ENCODE results near the gene FGGY.

FGGY gene

GRCh38 chr1:59671066-59671952 is 374.4 kb downstream of the FGGY start:
- DNase-seq (ENCODE audit: low read depth in 2 of 2, low spot score in 1 of 2) = no peak

DNA sequence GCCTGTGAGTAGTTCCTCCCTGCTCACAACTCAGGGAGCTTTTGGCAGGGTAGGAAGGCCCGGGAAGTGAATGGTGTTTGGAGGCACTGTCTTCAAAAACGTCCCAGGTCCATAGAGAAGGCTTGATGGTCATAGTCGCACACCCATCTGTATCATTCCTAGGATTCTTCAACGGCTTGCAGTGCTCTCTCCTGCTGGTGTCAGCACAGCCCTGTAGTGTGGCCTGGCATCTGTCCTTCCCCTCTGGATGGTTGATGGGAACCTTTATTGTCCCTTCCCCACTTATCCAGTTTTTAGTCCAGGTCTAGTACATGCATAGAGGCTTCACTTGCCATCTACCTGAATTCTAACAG is 375.0 kb downstream of the FGGY start:
- no peak for DNase-seq (ENCODE audit: low read depth in 2 of 2, low spot score in 1 of 2)

GRCh38 chr1:59672851-59673572 is 376.1 kb downstream of the FGGY start:
- no peak for DNase-seq (ENCODE audit: low read depth in 2 of 2, low spot score in 1 of 2)

DNA sequence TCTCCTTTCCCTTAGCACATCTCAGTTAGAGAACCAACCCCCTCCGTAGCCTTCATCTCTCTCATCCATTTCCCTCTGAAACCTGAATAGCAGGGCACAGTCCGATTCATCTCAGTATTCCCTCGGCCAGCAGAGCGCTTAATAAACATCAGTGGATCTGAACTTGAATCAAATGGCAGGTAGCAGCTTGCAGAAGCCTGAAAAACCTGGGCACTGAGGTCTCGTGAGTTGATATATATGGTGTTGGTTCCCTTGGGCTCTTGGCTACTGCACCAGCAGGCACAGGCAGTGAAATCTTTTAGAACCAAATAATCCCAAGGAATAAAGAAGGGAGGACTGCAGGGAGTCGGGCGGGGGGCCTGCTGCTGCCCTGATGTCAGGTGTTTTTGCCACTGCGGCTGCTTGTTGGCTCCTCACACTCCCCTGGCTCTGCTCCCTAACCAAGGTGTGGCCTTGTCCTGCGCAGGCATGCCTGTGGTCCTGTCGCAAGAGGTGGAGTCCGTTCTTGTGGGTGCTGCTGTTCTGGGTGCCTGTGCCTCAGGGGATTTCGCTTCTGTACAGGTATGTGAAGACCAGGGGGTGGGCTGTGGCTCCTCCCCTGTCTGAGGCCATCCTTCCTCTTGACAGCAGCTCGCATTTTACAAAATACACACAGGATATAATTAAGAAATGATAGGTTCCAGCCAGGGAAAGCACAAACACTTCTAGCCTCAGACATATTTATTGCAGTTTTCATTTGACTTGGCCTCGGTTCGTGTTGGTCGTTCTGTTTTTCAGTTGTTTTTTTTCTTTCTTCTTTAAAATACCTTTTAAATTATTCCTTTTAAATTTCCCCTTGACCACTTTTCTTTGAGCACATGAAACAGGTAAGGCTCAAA is 376.9 kb downstream of the FGGY start:
- DNase-seq (ENCODE audit: low read depth in 2 of 2, low spot score in 1 of 2) = no peak

DNA sequence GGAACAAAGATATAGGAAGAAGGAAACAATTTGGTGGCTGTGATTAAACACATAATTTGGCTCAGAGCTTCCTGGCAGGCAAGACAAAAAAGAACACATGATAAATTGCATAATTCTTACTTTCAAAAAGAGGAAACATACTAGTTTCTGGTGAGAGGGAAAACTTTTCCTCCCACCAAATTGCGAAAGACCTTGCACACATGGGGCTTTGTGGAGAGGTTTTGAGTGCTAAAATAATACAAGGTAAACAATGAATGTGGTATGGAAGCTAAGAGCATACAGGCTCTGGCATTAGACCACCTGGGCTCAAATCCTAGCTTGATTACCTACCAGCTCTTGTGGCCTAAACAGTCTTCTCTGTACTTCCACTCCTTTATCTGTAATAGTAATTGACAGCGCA is 377.7 kb downstream of the FGGY start:
- no peak for DNase-seq (ENCODE audit: low read depth in 2 of 2, low spot score in 1 of 2)

DNA sequence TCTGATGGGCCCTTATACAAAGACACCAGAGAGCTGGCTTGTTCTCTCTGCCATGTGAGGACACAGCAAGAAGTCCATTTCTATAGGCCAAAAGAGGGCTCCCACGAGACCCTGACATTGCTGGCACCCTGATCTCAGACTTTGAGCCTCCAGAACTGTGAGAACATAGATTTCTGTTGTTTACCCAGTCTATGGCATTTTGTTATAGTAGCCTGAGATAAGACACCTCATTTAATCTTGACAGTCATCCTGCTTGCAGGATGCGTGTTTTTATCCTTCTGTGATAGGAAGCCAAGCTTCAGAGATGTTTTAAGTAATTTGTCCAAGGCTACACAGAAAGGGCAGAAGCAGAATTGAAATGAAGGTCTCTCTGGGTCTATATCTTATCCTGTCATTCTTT is 379.0 kb downstream of the FGGY start:
- DNase-seq (ENCODE audit: low read depth in 2 of 2, low spot score in 1 of 2) = no peak

DNA sequence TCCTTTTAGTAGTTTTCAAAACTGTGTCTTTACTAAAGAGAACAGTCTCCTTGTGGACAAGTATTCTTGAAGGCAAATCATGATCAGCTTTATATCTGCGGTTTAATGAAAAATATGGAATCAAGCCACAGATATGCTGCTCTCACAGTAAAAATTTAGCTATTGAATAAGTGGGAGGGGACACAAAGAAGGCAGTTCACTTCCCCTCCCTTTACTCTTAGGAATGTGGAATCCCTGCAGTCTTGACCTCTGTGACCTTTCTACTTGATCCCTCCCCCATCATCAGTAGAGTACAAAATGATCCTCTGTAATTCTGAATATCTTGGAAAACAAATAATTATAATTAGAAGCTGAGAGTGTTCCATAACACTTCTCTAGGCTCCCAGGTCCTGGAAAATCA is 381.1 kb downstream of the FGGY start:
- DNase-seq (ENCODE audit: low read depth in 2 of 2, low spot score in 1 of 2) = no peak

- DNase-seq (ENCODE audit: low read depth in 2 of 2, low spot score in 1 of 2) = no peak
These were observed 381.8 kb downstream of the FGGY start for GRCh38 chr1:59678493-59679228.

DNA sequence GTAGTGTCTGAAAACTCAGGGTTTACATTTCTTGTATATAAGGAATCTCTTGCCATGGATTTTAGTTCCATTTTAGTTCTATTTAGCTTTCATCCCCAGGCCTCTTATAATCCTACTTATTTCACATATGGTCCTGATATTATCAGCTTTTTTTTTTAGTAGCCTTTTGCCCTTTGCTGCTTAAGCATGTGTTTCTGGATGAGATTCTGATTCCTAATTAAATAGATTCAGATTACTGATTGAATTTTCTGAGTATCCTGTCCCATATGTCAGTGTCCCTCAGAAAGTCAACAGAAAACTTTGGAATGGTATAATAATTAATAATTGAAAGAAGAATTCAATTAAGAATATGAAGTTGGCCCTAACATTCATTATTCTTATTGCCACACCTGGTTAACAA is 383.1 kb downstream of the FGGY start:
- DNase-seq (ENCODE audit: low read depth in 2 of 2, low spot score in 1 of 2) = no peak

DNA sequence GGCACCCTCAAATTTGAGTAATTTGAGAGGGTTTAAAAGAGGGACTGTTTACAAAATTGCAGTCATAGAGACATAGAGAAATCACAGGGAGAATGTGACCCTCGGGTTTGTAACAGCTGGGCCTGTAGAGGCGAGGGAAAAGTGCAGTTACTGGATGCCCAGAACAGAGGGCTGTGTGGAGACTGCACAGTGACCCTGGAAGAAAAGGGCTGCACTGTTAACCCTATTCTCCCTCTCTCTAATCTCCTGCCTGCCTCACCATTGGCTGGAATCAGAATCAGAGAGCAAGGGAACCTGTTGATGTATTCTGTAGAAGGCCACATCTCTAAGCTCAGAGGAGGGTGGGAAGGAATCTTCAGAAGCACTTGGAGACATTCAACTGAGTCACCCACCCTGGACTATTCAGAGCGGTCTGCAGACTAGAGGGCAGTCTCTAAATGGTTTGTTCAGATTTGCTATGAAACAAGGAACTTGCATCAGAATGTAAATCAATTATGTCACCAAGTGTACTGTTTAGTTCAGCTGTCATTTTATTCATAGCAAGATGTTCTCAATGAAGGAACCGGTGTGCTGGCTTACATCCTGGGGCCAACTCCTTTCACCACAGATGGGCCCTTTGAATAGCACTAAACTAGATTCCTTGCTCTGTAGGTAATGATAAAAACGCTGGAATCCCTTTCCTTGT is 385.6 kb downstream of the FGGY start:
- DNase-seq (ENCODE audit: low read depth in 2 of 2, low spot score in 1 of 2) = no peak

DNA sequence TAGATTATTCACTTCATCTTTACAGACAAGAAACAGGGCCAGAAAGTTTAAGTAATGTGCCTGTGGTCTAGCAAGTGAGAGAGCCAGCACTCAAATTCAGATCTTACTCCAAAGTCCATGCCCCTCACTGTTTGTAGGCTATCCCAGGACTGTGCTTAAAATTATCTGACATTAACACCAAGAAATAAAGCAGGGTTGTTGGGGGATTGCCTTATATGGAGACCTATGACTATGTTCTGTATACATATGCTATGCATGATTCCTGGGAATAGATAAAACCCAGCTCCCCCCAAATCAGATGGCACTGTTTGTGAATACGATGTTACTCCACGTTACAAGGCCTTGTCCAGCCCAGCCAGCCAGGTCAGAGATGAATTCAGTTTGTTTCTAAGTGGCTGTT is 386.3 kb downstream of the FGGY start:
- DNase-seq (ENCODE audit: low read depth in 2 of 2, low spot score in 1 of 2) = no peak

GRCh38 chr1:59684698-59685097 is 387.8 kb downstream of the FGGY start:
- DNase-seq (ENCODE audit: low read depth in 2 of 2, low spot score in 1 of 2) = no peak

GRCh38 chr1:59685101-59685500 is 388.2 kb downstream of the FGGY start:
- no peak for DNase-seq (ENCODE audit: low read depth in 2 of 2, low spot score in 1 of 2)

- no peak for DNase-seq (ENCODE audit: low read depth in 2 of 2, low spot score in 1 of 2)
These were observed 388.8 kb downstream of the FGGY start for GRCh38 chr1:59685666-59686065.

- no peak for DNase-seq (ENCODE audit: low read depth in 2 of 2, low spot score in 1 of 2)
These were observed 389.3 kb downstream of the FGGY start for GRCh38 chr1:59686170-59686569.

DNA sequence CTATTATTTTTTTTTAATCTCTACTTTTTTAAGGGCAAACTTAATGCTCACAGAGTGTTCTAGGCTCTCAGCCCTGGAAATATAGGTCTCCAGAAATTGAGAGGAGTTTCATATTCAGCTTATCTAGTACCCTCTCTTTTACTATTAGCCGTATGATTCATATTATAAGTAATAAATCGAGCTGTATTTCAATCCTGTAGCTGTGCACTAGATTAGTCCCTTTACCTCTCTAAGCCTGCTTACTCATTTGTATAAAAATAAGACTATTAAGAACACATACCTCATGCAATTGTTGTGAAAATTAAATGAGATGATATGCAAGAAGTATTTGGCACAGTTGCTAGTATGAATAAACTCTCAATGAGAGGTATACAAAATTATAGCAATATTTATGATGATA is 389.7 kb downstream of the FGGY start:
- no peak for DNase-seq (ENCODE audit: low read depth in 2 of 2, low spot score in 1 of 2)

- DNase-seq (ENCODE audit: low read depth in 2 of 2, low spot score in 1 of 2) = no peak
These were observed 390.2 kb downstream of the FGGY start for GRCh38 chr1:59687081-59687480.

DNA sequence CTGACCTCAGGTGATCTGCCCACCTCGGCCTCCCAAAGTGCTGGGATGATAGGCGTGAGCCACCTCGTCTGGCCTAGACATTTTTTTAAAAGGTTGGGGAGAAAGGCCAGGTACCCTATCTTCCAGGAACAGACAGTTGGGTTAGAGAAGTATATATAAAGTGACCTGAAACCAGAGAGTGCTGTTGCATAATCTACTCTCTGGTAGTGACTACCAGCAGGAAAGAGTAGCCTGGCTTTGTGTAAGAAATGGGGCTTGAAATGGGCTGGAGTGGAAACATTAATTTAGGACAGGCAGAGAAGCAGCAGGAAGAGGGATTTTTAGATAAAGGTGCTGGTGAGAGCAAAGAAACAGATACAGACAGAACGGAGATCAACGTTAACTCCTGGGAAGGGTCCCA is 392.1 kb downstream of the FGGY start:
- no peak for DNase-seq (ENCODE audit: low read depth in 2 of 2, low spot score in 1 of 2)

- no peak for DNase-seq (ENCODE audit: low read depth in 2 of 2, low spot score in 1 of 2)
These were observed 392.8 kb downstream of the FGGY start for GRCh38 chr1:59689730-59690129.

- no peak for DNase-seq (ENCODE audit: low read depth in 2 of 2, low spot score in 1 of 2)
These were observed 393.5 kb downstream of the FGGY start for GRCh38 chr1:59690171-59690930.
